ENCODE measurements around the gene ZNF440.
"Not testable (repeated sequence)": the region's sequence is repeated elsewhere in the genome, so short reads cannot be mapped to it uniquely, and the experiment has no call there.

The ZNF440 gene

DNA sequence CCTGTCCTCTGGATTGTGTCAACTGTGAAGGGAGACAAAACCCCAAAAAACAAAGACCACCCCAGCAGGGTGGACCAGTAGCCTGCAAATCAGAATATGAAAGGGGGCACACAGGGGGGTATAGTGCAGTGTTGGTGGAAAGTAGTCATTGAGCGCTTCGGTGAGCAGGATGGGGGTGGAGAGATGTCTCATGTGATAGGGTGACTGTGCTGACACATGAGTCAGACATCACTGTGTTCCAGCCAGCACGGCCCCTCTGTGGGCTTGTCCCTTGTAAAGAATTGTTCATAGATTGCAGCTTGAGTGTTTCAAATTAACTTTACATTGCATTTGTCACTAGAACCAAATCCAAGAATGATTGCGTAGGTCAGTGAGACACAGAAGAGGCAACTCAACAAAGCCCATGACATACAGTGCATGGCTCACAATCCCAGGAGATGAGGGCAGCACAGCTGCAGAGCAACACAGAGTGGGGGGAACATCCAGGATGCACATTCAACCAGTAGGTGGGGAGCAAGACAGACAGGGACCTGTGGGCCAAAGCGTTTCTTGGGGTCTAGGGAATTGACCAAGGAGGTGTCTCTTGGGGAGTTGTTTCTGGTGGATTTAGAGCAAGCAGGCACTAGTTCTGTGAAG lies 7.5 kb downstream of the ZNF440 start:
- DNase-seq (ENCODE audit: low read depth): no peak
- H3K4me3 ChIP-seq (ENCODE audit: low read depth, low read length): no peak overlapping the region

DNA sequence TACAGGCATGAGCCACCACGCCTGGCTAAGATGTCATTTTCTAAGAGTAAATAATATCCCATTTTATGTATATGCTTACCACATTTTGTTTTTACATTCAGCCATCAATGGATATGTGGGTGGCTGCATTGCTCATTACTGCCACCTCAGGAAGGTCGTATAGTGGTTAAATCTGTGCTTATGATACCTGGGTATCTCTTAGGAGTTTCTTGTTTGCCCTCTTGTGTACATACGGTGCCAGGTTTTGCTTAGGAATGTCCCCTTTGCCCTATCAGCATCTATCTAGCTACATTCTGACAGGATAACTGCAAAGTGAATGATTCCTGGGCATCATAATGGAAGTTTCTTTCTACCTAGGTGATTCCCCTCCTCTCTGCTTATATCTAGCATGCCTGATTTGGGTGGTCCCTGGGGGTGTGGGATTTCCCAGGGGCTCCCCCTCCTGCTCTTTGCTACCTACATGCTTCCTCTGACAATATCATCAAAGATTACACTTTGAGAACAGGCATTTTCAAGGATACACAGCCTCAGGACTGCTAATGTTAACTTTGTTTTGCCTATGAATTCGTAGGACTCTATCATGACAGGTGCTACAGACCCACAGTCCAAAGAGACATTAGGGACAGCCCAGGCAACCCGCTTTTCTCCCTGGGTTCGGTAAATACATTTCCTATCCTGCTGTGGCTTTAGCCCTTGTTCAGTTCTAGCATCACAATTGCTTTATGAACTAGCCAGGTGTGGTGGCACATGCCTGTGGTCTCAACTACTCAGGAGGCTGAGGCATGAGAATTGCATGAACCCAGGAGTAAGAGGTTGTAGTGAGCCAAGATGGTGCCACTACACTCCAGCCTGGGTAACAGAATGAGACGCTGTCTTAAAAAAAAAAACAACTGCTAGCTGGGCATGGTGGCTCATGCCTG lies 15.1 kb downstream of the ZNF440 start:
- not testable (repeated sequence) for H3K4me3 ChIP-seq (ENCODE audit: low read depth, low read length); DNase-seq (ENCODE audit: low read depth)

DNA sequence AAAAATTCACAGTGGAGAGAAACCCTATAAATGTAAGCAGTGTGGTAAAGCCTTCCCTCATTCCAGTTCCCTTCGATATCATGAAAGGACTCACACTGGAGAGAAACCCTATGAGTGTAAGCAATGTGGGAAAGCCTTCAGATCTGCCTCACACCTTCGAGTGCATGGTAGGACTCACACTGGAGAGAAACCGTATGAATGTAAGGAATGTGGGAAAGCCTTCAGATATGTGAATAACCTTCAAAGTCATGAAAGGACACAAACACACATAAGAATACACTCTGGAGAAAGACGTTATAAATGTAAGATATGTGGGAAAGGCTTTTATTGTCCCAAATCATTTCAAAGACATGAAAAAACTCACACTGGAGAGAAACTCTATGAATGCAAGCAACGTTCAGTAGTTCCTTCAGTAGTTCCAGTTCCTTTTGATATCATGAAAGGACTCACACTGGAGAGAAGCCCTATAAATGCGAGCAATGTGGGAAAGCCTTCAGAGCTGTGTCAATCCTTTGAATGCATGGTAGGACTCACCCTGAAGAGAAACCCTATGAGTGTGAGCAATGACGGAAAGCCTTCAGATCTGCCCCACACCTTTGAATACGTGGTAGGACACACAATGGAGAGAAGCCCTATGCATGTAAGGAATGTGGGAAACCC lies 18.3 kb downstream of the ZNF440 start:
- DNase-seq (ENCODE audit: low read depth): no peak
- no peak overlapping the region for H3K4me3 ChIP-seq (ENCODE audit: low read depth, low read length)

DNA sequence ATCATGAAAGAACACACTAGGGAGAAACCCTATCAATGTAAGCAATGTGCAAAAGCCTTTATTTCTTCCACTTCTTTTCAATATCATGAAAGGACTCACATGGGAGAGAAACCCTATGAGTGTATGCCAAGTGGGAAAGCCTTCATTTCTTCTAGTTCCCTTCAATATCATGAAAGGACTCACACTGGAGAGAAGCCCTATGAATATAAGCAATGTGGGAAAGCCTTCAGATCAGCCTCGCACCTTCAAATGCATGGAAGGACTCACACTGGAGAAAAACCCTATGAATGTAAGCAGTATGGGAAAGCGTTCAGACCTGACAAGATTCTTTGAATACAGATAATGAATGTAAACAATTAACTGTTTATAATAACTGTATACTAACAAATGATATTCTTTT lies 19.5 kb downstream of the ZNF440 start:
- DNase-seq (ENCODE audit: low read depth): no peak
- H3K4me3 ChIP-seq (ENCODE audit: low read depth, low read length): no peak overlapping the region

DNA sequence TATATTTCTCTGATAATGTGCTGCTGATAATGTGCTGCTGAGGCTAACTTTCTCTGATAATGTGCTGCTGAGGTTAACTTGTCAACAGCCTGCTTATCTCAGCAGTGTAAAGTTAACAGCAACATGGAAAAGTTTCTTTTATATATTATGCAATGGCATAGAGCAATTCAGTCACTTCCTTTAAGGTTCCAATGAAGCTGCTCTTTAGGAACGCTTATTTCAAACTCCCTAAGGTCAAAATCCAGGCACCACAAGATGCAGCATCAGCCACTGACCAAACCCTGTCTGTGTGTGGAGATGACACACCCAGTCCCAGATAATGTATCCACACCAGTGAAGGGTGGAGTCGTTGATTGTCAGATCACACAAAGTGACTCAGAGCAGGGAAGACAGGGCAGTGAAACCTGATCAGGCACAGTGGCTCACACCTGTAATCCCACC lies 21.6 kb downstream of the ZNF440 start:
- DNase-seq (ENCODE audit: low read depth); H3K4me3 ChIP-seq (ENCODE audit: low read depth, low read length): not testable (repeated sequence)

DNA sequence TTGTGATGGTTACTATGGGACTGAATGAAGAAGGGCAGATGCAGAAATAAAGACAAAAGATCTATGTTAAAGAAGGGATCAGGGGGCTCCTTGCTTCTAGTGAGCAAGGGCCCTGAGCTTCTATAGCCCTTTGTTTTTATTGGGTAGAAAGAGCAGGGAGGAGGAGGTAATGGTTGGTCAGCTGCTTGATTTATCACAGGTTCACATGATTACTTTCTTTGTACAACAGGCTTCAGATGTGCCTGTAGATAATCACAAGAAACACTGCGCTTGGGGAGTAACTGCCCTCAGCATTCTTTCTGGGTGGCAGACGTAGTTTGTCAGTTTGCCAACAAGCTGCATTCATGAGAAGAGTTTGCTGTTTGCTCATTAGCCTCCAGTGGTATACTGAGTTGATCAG lies 29.6 kb downstream of the ZNF440 start:
- no peak overlapping the region for H3K4me3 ChIP-seq (ENCODE audit: low read depth, low read length)
- no peak for DNase-seq (ENCODE audit: low read depth)

DNA sequence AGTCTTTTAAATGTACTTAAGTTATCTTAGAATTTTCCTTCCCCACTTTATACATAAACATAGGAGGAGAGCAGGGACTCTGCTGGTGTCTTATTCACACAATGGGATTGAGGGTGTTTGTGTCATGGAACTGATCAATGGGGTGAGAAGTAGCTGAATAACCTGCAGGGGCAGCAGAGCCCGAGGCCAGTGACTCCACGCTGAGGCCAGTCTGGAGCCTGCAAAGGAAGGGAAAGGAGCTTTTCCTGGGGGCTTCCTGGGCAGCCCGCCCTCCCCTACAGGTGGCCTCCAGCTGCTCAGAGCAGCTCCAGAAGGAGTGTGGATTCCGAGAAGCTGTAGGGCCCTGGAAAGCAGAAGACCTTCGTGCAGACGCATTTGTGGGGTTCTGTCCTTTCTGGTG lies 33.5 kb downstream of the ZNF440 start:
- DNase-seq (ENCODE audit: low read depth); H3K4me3 ChIP-seq (ENCODE audit: low read depth, low read length): not testable (repeated sequence)

DNA sequence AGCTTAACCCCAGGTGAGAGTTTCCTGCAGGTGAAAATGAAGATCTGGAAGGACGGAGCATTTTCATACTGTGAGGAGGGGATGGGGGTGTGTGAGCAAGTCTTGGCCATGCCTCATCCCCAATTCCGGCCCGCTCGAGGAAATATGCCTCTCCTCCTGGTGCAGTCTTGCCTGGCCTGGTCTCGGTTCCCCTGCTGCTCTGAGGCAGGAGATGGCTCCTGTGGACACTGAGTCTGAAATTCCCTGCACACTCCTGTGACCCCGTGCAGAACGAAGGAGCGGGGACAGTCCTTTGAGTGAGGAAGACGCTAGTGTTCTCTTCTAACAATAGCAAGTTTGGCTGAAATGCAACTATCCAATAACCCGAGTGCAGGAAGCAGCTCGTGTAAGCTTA lies 34.1 kb downstream of the ZNF440 start:
- no peak for DNase-seq (ENCODE audit: low read depth)
- H3K4me3 ChIP-seq (ENCODE audit: low read depth, low read length): peak overlapping the region; percentile 41

DNA sequence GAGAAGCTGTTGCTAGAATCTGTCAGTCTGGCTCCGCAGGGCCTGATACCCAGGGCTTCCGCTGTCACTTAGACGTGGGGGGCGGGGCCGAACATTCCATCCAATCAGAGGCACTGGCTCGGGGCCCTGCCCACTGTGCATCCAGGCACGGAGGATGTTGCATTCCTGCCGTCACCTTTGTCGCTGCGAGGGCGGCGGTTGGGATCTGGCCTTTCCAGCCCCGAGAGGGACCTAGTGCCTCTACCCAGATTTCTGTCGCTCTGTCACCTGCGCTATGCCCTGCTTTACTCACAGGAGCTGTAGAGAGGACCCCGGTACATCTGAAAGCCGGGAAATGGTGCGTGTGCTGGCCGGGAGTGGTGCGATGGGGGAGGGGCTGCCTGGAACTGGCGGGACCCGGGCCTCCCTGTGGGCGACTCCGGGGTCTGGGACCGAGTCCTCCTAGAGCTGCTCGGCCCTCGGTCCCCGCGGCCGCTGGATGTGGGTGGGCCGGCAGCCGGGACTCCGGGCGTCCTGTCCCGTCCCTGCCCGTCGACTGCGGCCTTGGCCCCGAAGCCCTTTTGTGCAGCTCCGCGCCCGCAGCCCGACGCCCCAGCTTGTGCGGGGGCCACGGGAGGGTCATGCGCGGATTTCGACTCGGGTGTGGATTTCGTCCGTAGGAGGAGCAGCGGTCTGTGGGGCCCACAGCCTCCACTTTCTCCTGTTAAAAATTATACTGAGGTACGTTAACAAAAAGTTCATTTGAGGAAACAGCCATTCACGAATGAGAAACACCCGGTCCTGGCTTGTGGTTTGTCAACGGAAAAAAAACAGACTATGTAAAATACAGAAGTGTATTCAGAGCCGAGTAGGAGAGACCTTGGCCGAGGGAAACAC lies 34.8 kb downstream of the ZNF440 start, which contains the start of gene ZNF439:
Gene ZNF439 (plus strand): TSS at position 133 of the 876 bp plus-strand sequence. CDS start 142 bp downstream, at position 275.
- DNase-seq (ENCODE audit: low read depth): no peak
- peak within 1 kb of the TSS; percentile 41 for H3K4me3 ChIP-seq (ENCODE audit: low read depth, low read length)

DNA sequence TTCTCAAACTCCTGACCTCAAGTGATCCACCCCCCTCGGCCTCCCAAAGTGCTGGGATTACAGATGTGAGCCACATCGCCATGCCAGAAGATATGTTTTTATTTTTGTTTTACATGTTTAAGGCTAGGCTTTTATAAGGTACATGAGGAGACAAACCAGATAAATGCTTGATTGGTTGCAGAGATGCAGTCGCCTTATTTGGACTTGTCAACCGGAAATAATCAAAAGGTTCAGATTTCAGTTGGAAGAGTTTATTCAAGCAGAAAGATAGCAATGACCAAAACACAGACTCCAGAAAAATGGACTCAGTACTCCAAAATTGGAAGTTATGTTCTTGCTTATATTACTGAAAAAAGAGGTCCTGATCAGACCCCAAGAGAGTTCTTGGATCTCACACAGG lies 36.2 kb downstream of the ZNF440 start:
- not testable (repeated sequence) for H3K4me3 ChIP-seq (ENCODE audit: low read depth, low read length); DNase-seq (ENCODE audit: low read depth)

DNA sequence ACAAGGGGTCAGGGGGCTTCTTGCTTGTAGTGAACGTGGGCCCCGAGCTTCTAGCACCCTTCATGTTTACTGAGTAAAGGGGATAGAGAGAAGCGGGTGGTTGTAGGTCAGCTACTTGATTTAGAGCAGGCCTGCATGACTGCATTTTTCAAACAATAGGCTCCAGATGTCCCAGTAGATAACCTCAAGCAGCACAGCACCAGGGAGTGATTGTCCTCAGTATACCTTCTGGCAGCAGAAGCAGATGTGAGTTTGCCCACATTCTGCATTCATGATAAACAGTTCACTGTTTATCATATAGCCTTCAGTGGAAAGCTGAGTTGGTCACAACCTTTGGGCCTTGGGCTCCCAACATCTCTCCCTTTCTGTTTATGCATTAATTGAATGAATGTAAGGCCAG lies 39.3 kb downstream of the ZNF440 start:
- H3K4me3 ChIP-seq (ENCODE audit: low read depth, low read length): no peak overlapping the region
- no peak for DNase-seq (ENCODE audit: low read depth)

DNA sequence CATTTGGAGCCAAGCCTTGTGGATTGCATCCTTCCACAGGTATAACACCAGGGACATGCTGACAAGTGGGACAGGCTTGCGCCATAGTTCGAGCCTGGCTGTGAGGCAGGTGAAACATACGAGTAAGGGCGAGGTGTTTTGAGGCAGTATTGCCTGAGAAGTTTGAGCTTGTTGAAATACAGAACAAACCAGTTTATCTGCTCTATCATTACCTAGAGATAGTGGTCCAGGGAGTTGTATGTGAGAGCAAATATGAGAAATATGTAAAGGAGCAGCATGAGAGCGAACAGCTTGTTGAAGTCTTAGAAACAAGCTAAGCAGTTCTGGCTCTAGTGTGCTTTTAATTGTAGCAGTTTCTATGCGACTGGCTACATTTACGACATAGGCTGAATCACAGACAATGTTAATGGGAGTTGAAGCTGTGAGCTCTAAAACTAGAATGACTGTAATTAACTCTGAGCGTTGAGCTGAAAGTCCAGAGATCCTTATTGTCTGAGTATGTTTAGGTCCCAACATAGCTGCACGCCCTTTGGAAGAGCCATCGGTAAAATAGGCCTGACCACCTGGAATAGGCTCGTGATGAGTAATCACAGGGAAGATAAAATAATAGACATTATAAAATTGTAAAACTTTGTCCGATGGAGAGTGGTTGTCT lies 42.6 kb downstream of the ZNF440 start:
- no peak overlapping the region for H3K4me3 ChIP-seq (ENCODE audit: low read depth, low read length)
- no peak for DNase-seq (ENCODE audit: low read depth)

DNA sequence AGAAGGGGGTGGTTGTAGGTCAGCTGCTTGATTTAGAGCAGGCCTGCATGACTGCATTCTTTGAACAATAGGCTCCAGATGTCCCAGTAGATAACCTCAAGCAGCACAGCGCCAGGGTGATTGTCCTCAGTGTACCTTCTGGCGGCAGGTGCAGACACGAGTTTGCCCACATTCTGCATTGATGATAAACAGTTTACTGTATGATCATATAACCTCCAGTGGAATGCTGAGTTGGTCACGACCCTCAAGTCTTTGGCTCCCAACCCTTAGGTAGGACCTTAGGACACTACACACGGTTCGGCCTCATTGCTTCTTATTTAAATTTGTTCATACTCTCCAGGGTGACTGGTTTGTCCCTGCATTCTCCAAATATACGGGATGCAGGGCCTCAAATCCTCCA lies 46.6 kb downstream of the ZNF440 start:
- no peak overlapping the region for H3K4me3 ChIP-seq (ENCODE audit: low read depth, low read length)
- no peak for DNase-seq (ENCODE audit: low read depth)

DNA sequence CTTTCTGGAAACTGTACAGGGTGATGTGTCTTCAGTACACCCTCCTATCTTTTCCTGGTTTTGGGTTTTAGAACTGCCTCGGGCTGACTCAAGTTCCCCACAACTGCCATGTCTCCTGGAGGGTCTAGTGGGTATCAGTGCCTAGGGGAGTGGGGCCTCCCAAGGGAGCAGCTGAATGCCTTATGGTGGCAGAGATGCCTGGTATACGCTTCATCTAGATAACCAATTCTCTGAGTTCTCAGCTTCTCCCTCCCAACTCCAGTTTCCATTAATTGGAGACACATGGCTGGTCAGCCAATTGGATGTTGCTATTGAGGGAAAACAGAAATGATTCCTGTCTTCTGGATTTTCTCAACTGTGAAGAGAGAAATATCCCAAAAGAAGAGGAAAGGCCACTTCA lies 47.2 kb downstream of the ZNF440 start:
- DNase-seq (ENCODE audit: low read depth): no peak
- no peak overlapping the region for H3K4me3 ChIP-seq (ENCODE audit: low read depth, low read length)

DNA sequence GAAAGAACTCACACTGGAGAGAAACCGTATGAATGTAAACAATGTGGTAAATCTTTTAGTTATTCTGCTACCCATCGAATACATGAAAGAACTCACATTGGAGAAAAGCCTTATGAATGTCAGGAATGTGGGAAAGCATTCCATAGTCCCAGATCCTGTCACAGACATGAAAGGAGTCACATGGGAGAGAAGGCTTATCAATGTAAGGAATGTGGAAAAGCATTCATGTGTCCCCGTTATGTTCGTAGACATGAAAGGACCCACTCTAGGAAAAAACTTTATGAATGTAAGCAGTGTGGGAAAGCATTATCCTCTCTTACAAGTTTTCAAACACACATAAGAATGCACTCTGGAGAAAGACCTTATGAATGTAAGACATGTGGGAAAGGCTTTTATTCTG lies 53.7 kb downstream of the ZNF440 start:
- not testable (repeated sequence) for H3K4me3 ChIP-seq (ENCODE audit: low read depth, low read length); DNase-seq (ENCODE audit: low read depth)

DNA sequence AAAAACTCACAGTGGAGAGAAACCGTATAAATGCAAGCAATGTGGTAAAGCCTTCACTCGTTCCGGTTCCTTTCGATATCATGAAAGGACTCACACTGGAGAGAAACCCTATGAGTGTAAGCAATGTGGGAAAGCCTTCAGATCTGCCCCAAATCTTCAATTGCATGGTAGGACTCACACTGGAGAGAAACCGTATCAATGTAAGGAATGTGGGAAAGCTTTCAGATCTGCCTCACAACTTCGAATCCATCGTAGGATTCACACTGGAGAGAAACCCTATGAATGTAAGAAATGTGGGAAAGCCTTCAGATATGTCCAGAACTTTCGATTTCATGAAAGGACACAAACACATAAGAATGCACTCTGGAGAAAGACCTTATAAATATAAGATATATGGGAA lies 54.1 kb downstream of the ZNF440 start:
- no peak for DNase-seq (ENCODE audit: low read depth)
- no peak overlapping the region for H3K4me3 ChIP-seq (ENCODE audit: low read depth, low read length)

DNA sequence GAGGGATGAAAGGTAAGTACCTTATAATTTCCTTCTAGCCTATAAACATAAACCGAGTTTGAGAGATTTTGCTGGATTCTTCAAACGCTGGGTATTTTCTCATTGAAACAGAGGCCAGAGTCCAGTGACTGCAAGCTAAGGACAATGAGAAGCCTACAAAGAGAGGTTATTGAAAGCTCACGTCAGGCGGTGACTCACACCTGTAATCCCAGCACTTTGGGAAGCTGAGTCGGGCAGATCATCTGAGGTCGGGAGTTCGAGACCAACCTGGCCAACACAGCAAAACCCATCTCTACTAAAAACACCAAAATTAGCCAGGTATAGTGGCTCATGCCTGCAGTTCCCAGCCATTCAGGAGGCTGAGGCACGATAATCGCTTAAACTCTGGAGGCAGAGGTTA lies 58.6 kb downstream of the ZNF440 start:
- H3K4me3 ChIP-seq (ENCODE audit: low read depth, low read length): no peak overlapping the region
- no peak for DNase-seq (ENCODE audit: low read depth)

DNA sequence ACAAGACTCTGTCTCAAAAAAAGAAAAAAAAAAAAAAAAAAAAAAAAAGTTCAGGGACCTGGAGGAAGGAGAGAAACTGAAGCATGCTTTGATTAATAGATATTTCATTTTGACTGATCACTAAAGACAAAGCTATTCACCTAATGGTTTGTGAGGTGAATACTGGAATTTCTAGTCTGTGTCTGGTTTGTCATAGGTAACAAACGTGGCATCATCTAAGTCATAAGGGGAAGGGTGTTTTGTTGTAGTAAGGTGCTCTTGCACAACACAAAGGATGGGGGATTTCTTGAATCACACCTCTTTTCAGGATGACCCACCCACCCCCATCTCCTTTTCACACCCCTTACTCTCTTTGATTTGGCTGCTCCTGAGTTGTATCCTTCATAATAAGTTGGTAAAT lies 59.7 kb downstream of the ZNF440 start:
- H3K4me3 ChIP-seq (ENCODE audit: low read depth, low read length): no peak overlapping the region
- no peak for DNase-seq (ENCODE audit: low read depth)
